Vagina (tissue), 2 donors: ENCODE data around the gene ARID1A. TPM values are rescaled to one million over a fixed set of nuclear protein-coding genes. Genes with fewer than 3 reads are reported as not detected.

Source experiments
- DNase-seq, 2 donors: peaks; one replicate each; pipeline ENCODE4 v3.0.0-alpha.2; 2017; ENCODE audit errors: extremely low spot score in 2 of 2
- H3K27ac ChIP-seq: fragments of 200-600 bp; sonication (generic); one replicate; pipeline ENCODE4 v1.5.1; 2019
- H3K27me3 ChIP-seq: fragments of 200-600 bp; sonication (generic); one replicate; pipeline ENCODE4 v1.5.1; 2019
- H3K36me3 ChIP-seq, 2 donors: fragments of 200-600 bp; sonication (generic); one replicate each; pipeline ENCODE4 v1.5.1; 2017 to 2019
- H3K4me1 ChIP-seq: fragments of 200-600 bp; sonication (generic); one replicate; pipeline ENCODE4 v1.5.1; 2019
- H3K4me3 ChIP-seq, 2 donors: fragments of 200-600 bp; sonication (generic); 1 replicate in 1 of 2; 2 replicates in 1 of 2; pipeline ENCODE4 v1.5.1; 2016 to 2019
- H3K9me3 ChIP-seq: fragments of 200-600 bp; sonication (generic); one replicate; pipeline ENCODE4 v1.5.1; 2019
- POLR2A ChIP-seq, 2 donors: fragments of 450-650 bp; IDR thresholded peaks; one replicate each; pipeline ENCODE4 v1.6.1; 2017; ENCODE audit warnings: antibody characterized with exemption in 2 of 2, mild to moderate bottlenecking in 2 of 2, moderate library complexity in 2 of 2
- POLR2AphosphoS5 ChIP-seq, 2 donors: sonication (generic); formaldehyde crosslinking; IDR thresholded peaks; one replicate each; pipeline ENCODE4 v1.9.0; 2017; ENCODE audit warnings: antibody characterized with exemption in 2 of 2, mild to moderate bottlenecking in 2 of 2, low read depth in 1 of 2; ENCODE audit not compliant: insufficient read depth in 1 of 2
- intact Hi-C: fragments of 100-400 bp; cut with DNase I; formaldehyde crosslinking; loops from one replicate; pipeline ENCODE4 v1.15.1; 2023
- total RNA-seq: library from RNA; depleted of rRNA; stranded (reverse); fragments of >200 nt; gene quantifications from one replicate; pipeline ENCODE4 v1.2.3, GENCODE V29; 2016
- TF ChIP-seq, protein P1 (sequence below), 3 experiments: fragments of 450-650 bp in 2 of 3; fragments of 200-600 bp in 1 of 3; sonication (generic) in 1 of 3; IDR thresholded peaks; one replicate each; pipeline ENCODE4 v1.5.1; 2017 to 2019; ENCODE audit warnings: antibody characterized with exemption in 3 of 3, mild to moderate bottlenecking in 2 of 3, moderate library complexity in 2 of 3

ARID1A gene
- total RNA-seq, 1 donor from 2014 or later, result 91.6 TPM

DNA sequence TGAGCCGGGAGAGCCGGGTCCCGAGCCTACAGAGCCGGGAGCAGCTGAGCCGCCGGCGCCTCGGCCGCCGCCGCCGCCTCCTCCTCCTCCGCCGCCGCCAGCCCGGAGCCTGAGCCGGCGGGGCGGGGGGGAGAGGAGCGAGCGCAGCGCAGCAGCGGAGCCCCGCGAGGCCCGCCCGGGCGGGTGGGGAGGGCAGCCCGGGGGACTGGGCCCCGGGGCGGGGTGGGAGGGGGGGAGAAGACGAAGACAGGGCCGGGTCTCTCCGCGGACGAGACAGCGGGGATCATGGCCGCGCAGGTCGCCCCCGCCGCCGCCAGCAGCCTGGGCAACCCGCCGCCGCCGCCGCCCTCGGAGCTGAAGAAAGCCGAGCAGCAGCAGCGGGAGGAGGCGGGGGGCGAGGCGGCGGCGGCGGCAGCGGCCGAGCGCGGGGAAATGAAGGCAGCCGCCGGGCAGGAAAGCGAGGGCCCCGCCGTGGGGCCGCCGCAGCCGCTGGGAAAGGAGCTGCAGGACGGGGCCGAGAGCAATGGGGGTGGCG is 371 bp downstream of the ARID1A start:
- Histone ChIP-seq H3K27ac (peak overlapping the region; percentile 98), H3K4me3 (peak overlapping the region; percentile 90 to 95), H3K4me1 (peaks cover 61% of the 10 kb centered on the region), H3K27me3 (no peaks in the 10 kb centered on the region), H3K36me3 (no peaks in the 10 kb centered on the region), H3K9me3 (no peaks in the 10 kb centered on the region)
- DNase-seq, result no peak
- intact Hi-C loops, result no loop called here
- TF ChIP-seq POLR2A (IDR thresholded peaks at IDR 0.05), result peak in 1 of 2 donors; percentile 49
- TF ChIP-seq POLR2AphosphoS5 (IDR thresholded peaks at IDR 0.05; ENCODE audit: insufficient read depth in 1 of 2, low read depth in 1 of 2), result no peak

DNA sequence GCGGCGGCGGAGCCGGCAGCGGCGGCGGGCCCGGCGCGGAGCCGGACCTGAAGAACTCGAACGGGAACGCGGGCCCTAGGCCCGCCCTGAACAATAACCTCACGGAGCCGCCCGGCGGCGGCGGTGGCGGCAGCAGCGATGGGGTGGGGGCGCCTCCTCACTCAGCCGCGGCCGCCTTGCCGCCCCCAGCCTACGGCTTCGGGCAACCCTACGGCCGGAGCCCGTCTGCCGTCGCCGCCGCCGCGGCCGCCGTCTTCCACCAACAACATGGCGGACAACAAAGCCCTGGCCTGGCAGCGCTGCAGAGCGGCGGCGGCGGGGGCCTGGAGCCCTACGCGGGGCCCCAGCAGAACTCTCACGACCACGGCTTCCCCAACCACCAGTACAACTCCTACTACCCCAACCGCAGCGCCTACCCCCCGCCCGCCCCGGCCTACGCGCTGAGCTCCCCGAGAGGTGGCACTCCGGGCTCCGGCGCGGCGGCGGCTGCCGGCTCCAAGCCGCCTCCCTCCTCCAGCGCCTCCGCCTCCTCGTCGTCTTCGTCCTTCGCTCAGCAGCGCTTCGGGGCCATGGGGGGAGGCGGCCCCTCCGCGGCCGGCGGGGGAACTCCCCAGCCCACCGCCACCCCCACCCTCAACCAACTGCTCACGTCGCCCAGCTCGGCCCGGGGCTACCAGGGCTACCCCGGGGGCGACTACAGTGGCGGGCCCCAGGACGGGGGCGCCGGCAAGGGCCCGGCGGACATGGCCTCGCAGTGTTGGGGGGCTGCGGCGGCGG is 1.0 kb downstream of the ARID1A start:
- no peaks in the 10 kb centered on the region for H3K36me3 ChIP-seq
- H3K4me3 ChIP-seq, result peak overlapping the region; percentile 90 to 95
- H3K9me3 ChIP-seq, result no peaks in the 10 kb centered on the region
- H3K4me1 ChIP-seq, result peaks cover 61% of the 10 kb centered on the region
- DNase-seq, result no peak
- TF ChIP-seq, protein P1, sequence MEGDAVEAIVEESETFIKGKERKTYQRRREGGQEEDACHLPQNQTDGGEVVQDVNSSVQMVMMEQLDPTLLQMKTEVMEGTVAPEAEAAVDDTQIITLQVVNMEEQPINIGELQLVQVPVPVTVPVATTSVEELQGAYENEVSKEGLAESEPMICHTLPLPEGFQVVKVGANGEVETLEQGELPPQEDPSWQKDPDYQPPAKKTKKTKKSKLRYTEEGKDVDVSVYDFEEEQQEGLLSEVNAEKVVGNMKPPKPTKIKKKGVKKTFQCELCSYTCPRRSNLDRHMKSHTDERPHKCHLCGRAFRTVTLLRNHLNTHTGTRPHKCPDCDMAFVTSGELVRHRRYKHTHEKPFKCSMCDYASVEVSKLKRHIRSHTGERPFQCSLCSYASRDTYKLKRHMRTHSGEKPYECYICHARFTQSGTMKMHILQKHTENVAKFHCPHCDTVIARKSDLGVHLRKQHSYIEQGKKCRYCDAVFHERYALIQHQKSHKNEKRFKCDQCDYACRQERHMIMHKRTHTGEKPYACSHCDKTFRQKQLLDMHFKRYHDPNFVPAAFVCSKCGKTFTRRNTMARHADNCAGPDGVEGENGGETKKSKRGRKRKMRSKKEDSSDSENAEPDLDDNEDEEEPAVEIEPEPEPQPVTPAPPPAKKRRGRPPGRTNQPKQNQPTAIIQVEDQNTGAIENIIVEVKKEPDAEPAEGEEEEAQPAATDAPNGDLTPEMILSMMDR (IDR thresholded peaks at IDR 0.05), result no peak
- TF ChIP-seq POLR2AphosphoS5 (IDR thresholded peaks at IDR 0.05; ENCODE audit: insufficient read depth in 1 of 2, low read depth in 1 of 2), result no peak
- TF ChIP-seq POLR2A (IDR thresholded peaks at IDR 0.05), result no peak
- intact Hi-C loops, result no loop called here
- no peaks in the 10 kb centered on the region for H3K27me3 ChIP-seq
- H3K27ac ChIP-seq, result peak overlapping the region; percentile 98

DNA sequence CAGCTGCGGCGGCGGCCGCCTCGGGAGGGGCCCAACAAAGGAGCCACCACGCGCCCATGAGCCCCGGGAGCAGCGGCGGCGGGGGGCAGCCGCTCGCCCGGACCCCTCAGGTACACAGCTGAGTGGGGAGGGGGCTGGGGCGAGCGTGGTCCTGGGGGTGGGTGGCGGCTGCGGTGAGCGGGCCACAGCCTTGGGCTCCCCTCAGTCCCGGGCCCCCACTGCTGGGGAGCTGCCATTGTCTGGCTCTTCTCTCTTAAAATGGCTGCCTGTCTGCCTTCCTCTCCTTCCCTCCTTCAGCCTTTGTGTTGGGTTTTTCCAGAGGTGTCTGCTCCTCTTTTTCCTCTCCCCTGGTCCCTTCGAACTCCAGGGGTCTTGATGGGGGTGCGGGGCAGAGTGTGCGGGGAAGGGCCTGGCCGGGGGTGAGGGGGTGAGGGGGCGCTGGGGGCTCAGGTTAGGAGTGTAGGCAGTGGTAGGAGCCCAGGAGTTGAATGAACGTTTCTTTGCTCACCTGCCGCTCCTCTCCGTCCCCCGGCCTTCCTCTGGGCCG is 1.7 kb downstream of the ARID1A start:
- intact Hi-C loops, result no loop called here
- H3K4me1 ChIP-seq, result peaks cover 66% of the 10 kb centered on the region

DNA sequence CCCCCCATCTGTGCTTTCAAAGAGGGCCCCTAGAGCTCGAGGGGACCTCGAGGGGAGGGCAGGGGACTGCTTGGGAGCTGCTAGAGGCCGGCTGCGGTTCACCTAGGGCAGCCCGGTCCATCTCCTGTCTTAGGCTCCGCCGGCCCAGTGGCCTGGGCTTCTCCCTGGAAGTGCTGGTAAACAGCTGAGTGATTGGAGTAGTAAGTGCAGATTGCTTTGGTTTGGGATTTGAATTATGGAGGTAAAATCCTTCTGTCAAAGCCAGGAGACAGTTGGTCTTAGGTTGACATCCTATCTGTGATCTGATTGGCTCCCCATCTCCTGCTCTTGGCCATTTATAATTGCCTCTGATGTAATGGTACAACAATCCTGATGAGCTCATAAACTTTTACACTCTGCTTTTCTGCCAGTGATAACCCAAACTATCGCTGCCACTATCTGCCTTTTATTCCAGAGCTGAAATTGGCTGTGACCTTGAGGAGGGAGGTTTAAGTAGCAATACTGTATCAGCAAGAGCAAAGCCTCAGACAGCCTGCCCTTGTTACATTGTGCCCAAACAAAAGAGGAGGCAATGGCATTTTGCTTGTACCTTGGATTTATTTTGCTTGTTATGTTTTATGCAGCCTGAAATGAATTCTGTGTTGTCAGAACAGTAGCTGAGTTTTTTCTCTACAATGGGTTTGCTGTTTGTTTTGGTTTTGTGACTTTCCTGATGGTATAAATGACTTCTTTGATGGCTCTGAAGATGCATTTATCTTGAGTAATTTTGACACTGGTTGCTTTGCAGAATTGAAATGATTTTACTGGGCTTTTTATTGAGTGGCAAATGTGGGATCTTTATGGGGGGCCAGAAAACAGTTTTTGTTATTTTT is 2.4 kb downstream of the ARID1A start:
- TF ChIP-seq POLR2A (IDR thresholded peaks at IDR 0.05) (peak in 1 of 2 donors; percentile 20), POLR2AphosphoS5 (IDR thresholded peaks at IDR 0.05; ENCODE audit: insufficient read depth in 1 of 2, low read depth in 1 of 2) (peak; percentile 78 to 88)
- TF ChIP-seq, protein P1 (IDR thresholded peaks at IDR 0.05), result no peak
- intact Hi-C loops, result no loop called here
- Histone ChIP-seq H3K4me1 (peaks cover 74% of the 10 kb centered on the region), H3K27ac (peak overlapping the region; percentile 98), H3K27me3 (no peaks in the 10 kb centered on the region), H3K9me3 (no peaks in the 10 kb centered on the region), H3K4me3 (peak overlapping the region; percentile 90 to 95), H3K36me3 (no peaks in the 10 kb centered on the region)
- DNase-seq, result no peak

More for the DNA sequence above, 1.7 kb downstream of the ARID1A start:
- no peaks in the 10 kb centered on the region for H3K9me3 ChIP-seq
- no peaks in the 10 kb centered on the region for H3K36me3 ChIP-seq
- DNase-seq, result no peak
- TF ChIP-seq POLR2AphosphoS5 (IDR thresholded peaks at IDR 0.05; ENCODE audit: insufficient read depth in 1 of 2, low read depth in 1 of 2), result no peak
- TF ChIP-seq POLR2A (IDR thresholded peaks at IDR 0.05), result no peak
- TF ChIP-seq, protein P1 (IDR thresholded peaks at IDR 0.05), result no peak
- H3K4me3 ChIP-seq, result peak overlapping the region; percentile 90 to 95
- H3K27ac ChIP-seq, result peak overlapping the region; percentile 98
- H3K27me3 ChIP-seq, result no peaks in the 10 kb centered on the region

DNA sequence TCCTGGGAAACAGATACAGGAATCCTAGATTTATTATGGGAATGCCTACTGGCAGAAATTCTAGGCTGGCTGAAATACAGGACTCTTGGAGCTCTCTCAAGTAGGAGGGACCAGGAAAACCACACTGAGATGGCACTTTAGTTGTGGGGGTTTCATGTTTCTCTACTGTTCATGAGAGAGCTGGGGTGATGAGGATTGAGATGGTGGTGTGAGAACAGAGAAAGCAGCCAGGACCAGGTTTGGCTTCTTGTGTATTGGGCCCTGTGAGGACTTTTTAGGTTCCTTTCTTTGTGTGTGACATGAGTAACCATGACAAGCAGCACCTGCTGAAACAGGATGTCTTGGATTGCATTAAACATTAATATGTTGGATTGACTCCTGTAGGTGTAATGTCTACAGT is 4.9 kb downstream of the ARID1A start:
- DNase-seq, result no peak
- peak overlapping the region; percentile 7 for H3K27ac ChIP-seq
- TF ChIP-seq, protein P1 (IDR thresholded peaks at IDR 0.05), result no peak
- no peak for TF ChIP-seq POLR2A (IDR thresholded peaks at IDR 0.05)
- TF ChIP-seq POLR2AphosphoS5 (IDR thresholded peaks at IDR 0.05; ENCODE audit: insufficient read depth in 1 of 2, low read depth in 1 of 2), result no peak
- H3K9me3 ChIP-seq, result no peaks in the 10 kb centered on the region
- H3K36me3 ChIP-seq, result no peaks in the 10 kb centered on the region
- H3K4me1 ChIP-seq, result peaks cover 79% of the 10 kb centered on the region
- intact Hi-C loops, result no loop called here
- peak overlapping the region in 1 of 2 donors; percentile 10 for H3K4me3 ChIP-seq
- no peaks in the 10 kb centered on the region for H3K27me3 ChIP-seq
